ENCODE measurements around the gene DRAM2.
"Not testable (repeated sequence)": the region's sequence is repeated elsewhere in the genome, so short reads cannot be mapped to it uniquely, and the experiment has no call there.

Gene DRAM2

DNA sequence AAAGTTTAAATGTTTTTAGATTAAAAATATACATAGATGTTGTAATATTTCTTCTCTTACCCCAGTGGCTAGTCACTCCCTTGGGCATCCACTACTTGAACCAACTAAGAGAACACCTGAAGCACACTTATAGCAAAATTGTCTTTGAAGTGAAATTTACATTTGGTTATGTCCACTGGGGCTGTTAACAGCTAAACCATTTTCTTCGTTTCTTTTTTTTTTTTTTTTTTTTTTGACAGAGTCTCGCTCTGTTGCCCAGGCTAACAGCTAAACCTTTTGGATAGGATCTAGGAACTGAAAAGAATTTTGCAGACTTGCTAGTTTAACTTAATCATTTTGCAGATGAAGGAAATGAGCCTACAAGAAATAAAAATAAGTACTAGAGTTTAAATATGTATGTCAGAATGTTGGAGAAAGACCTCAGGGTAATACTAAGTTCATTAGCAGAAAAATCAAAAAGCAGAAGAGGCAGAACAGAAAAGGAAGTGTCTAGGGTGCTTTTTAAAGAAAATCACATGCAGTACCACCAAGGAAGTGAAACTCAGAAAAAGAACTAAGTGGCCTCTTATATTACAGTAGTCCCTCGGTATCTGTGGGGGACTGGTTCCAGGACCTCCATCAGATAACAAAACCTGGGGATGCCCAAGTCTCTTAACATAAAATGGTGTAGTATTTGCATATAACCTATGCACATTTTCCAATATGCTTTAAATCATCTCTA, 11.8 kb downstream of the DRAM2 start:
- Mint-ChIP-seq H3K4me3 (peak overlapping the region; percentile 19), H3K4me1 (peaks cover 53% of the 10 kb centered on the region), H3K9me3 (no peaks in the 10 kb centered on the region), H3K27me3 (no peaks in the 10 kb centered on the region), H3K36me3 (ENCODE audit: low read depth) (peaks cover 56% of the 10 kb centered on the region), H3K27ac (peak overlapping the region; percentile 61)
- DNase-seq (no peak), ATAC-seq (peak; percentile 80)

DNA sequence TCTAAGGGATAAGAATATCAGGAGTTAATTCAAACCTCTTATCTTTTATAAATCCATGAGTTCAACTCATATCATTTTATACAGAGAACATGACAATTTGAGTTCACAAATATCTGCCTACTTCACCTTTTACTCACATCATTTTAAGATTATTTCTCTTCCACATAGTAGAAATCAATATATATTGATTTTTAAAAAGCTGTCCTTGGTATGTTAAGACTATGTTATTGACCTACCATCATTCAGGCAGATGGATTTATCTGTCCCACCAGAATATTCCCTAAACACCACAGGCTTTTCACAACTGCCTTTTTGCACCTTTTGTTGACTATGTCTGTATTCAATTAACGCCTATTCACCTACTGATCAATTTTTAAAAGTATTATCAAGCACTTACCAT, 13.5 kb downstream of the DRAM2 start:
- DNase-seq (no peak), ATAC-seq (no peak)
- Mint-ChIP-seq H3K4me1 (peaks cover 43% of the 10 kb centered on the region), H3K9me3 (no peaks in the 10 kb centered on the region), H3K27me3 (no peaks in the 10 kb centered on the region), H3K27ac (no peak overlapping the region), H3K36me3 (ENCODE audit: low read depth) (peaks cover 53% of the 10 kb centered on the region), H3K4me3 (no peak overlapping the region)

DNA sequence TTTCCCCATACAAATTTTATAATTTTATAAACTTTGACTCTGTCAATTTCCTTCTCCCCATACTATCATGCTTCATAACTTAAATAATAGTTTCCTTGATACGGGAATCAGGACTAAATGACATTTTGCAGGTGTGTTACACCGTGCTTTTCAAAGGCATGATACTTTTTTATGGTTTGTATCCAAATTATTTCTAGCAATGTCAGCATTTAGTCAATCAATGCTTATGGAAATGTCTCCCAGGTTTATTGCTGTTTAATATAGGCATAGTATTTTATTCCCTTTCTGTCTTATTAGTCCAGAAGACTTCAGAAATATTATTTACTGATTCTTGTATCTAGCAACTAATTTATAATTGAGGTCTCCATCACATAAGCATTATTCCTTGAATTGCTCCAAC, 23.4 kb downstream of the DRAM2 start:
- DNase-seq = no peak
- peaks cover 19% of the 10 kb centered on the region for H3K36me3 Mint-ChIP-seq (ENCODE audit: low read depth)
- H3K4me1 Mint-ChIP-seq = no peaks in the 10 kb centered on the region
- ATAC-seq = no peak
- H3K4me3 Mint-ChIP-seq = no peak overlapping the region
- H3K9me3 Mint-ChIP-seq = no peaks in the 10 kb centered on the region
- H3K27ac Mint-ChIP-seq = no peak overlapping the region
- no peaks in the 10 kb centered on the region for H3K27me3 Mint-ChIP-seq

DNA sequence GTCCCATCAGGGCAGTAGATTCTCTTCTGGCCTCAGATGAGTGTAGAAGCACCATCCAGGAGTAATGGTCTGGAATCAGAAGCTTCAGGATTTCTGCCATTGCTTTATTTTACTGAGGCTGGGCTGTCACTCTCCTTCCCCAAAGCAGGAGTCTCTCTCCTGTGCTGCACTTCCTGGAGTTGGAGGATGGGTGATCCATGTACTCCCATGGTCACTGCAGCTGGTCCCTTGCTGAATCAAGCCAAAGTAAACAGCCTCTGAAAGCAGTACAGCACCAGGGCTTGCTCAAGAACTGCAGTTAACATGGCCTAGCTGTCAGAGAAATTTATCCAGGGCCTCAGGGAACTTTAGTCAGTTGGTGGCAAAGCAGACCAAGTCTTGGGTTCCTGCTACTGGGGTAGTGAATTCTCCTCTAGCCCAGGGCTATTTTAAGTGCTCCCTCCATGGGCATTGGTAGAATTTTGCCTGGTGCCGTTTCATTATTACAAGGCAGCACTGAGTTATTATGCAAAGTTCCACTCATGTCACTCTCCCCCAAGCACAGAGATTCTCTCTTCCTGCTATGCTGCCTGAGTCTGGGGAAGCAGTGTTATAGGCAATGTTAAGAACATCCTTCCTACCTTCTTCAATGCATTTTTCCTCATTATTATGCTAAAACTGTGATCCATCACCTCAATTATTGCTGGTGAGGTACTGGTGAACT, 29.5 kb downstream of the DRAM2 start:
- Mint-ChIP-seq H3K27ac (no peak overlapping the region), H3K9me3 (peaks cover 11% of the 10 kb centered on the region), H3K27me3 (no peaks in the 10 kb centered on the region), H3K36me3 (ENCODE audit: low read depth) (peaks cover 4% of the 10 kb centered on the region), H3K4me3 (no peak overlapping the region), H3K4me1 (no peaks in the 10 kb centered on the region)
- DNase-seq (no peak), ATAC-seq (no peak)

DNA sequence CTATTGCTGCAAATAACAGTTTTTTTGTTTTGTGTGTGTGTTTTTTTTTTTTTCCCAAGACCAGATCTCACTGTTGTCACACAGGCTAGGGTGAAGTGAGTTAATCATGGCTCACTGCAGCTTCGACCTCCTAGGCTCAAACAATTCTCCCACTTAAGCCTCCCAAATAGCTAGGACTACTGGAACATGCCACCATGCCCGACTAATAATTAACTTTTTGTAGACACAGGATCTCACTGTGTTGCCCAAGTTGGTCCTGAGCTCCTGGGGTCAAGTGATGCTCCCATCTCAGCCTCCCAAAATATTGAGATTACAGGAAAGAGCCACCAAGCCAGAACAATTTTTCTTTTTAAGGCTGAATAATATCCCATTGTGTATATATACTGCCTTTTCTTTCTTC, 34.9 kb downstream of the DRAM2 start:
- Mint-ChIP-seq H3K9me3 (peaks cover 28% of the 10 kb centered on the region), H3K4me1 (no peaks in the 10 kb centered on the region), H3K36me3 (ENCODE audit: low read depth) (peaks cover 4% of the 10 kb centered on the region), H3K4me3 (no peak overlapping the region), H3K27me3 (no peaks in the 10 kb centered on the region), H3K27ac (no peak overlapping the region)
- ATAC-seq (no peak), DNase-seq (no peak)

DNA sequence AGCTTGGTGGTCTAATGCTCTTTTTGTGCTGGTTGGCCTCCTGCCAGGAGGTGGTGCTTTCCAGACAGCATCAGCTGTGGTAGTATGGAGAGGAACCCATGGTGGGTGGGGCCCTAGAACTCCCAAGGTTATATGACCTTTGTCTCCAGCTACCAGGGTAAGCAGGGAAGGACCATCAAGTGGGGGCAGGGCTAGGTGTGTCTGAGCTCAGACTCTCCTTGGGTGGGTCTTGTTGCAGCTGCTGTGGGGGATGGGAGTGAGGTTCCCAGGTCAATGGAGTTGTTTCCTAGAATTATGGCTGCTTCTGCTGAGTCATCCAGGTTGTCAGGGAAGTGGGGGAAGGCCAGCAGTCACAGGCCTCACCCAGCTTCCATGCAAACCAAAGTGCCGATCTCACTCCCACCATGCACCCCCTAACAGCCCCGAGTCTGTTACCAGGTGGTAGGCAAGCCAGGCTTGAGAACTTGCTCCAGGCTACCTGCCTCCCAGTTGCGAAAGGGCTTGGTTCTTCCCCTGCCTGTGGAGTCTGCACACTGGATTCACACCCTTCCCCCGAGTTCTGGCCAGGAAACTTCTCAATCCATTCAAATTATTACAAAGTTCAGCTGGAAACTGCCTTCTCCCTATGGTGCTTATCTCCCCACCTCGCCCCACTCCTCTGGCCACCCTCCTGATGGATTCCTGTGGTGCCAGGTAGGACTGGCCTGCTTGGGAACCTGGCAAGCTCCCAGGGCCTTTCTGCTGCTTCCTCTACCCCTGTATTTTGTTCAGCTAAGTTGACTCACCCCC, 37.8 kb downstream of the DRAM2 start:
- Mint-ChIP-seq H3K4me3 (no peak overlapping the region), H3K36me3 (ENCODE audit: low read depth) (peaks cover 4% of the 10 kb centered on the region), H3K27me3 (no peaks in the 10 kb centered on the region), H3K9me3 (peaks cover 40% of the 10 kb centered on the region), H3K27ac (no peak overlapping the region), H3K4me1 (no peaks in the 10 kb centered on the region)
- no peak for ATAC-seq
- no peak for DNase-seq

DNA sequence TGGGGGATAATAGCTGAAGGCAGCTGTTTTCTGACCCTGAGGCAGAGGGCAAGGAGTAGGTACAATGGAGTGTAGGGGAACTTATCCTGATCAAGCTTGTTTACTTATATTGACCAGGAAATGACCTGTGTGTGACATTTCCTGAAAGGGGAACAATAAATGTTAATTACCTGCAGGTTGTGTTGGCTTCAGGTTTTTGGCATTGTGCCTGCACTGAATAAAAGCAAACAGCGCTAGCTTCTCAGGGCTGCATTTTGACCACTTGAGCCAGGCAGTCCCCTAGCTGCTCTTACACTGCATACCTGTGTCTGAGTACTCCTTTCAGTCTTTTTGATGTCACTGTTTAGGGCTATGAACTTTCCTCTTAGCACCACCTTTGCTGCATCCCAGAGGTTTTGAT, 40.6 kb downstream of the DRAM2 start:
- DNase-seq = no peak
- no peak overlapping the region for H3K4me3 Mint-ChIP-seq
- H3K36me3 Mint-ChIP-seq (ENCODE audit: low read depth) = peaks cover 6% of the 10 kb centered on the region
- peaks cover 47% of the 10 kb centered on the region for H3K9me3 Mint-ChIP-seq
- no peaks in the 10 kb centered on the region for H3K4me1 Mint-ChIP-seq
- H3K27ac Mint-ChIP-seq = no peak overlapping the region
- no peak for ATAC-seq
- H3K27me3 Mint-ChIP-seq = no peaks in the 10 kb centered on the region

DNA sequence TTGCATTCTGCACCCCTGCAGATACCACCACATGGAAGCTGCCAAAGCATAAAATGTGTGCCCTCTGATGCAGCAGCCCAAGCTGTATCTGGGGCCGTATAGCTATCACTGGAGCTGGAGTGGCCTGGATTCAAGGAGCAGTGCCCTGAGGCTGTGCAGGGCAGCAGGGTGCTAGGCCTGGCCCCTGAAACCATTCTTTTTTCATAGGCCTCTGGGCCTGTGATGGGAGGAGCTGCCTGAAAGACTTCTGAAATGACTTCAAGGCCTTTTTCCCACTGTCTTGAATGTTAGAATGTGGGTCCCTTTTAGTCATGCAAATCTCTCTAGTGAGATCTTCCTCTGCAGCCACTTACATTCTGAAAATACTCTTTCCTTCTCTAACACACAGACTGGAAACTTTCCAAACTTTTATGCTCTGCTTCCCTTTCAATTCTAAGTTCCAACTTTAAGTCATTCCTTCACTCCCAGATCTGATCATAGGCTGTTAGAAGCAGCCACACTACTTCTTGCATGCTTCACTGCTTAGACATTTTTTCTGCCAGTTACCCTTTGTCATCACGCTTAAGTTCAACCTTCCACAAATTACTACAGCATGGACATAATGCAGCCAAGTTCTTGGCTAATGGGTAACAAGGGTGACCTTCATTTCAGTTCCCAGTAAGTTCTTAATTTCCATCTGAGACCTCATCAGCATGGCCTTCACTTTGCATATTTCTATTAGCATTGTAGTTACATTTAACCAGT, 42.4 kb downstream of the DRAM2 start:
- DNase-seq (no peak), ATAC-seq (no peak)
- H3K27ac Mint-ChIP-seq = no peak overlapping the region
- H3K27me3 Mint-ChIP-seq = no peaks in the 10 kb centered on the region
- H3K9me3 Mint-ChIP-seq = peaks cover 53% of the 10 kb centered on the region
- no peak overlapping the region for H3K4me3 Mint-ChIP-seq
- no peaks in the 10 kb centered on the region for H3K4me1 Mint-ChIP-seq
- peaks cover 6% of the 10 kb centered on the region for H3K36me3 Mint-ChIP-seq (ENCODE audit: low read depth)

DNA sequence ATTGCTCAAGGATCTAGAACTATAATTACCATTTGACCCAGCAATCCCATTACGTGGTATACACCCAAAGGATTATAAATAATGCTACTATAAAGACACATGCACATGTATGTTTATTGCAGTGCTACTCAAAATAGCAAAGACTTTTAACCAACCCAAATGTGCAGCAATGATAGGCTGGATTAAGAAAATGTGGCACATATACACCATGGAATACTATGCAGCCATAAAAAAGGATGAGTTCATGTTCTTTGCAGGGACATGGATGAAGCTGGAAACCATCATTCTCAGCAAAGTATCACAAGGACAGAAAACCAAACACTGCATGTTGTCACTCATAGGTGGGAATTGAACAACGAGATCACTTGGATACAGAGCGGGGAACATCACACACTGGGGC, 44.5 kb downstream of the DRAM2 start:
- H3K4me1 Mint-ChIP-seq; ATAC-seq; H3K4me3 Mint-ChIP-seq; DNase-seq; H3K27ac Mint-ChIP-seq; H3K27me3 Mint-ChIP-seq; H3K36me3 Mint-ChIP-seq (ENCODE audit: low read depth): not testable (repeated sequence)
- H3K9me3 Mint-ChIP-seq = peaks cover 40% of the 10 kb centered on the region

DNA sequence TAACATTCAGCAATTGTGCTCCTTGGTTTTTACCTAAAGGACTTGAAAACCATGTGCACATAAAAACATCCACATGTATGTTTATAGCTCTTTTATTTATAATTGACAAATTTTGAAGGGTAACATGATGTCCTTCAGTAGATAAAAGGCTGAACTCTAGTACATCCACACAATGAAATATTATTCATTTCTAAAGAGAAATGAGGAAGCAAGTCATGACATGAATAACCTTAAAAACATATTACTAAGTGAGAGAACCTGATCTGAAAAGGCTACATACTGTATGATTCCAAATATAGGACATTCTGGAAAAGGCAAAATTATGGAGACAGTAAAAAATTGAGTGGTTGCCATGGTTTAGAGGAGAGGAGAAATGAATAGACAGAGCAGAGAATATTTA, 50.3 kb downstream of the DRAM2 start:
- no peaks in the 10 kb centered on the region for H3K4me1 Mint-ChIP-seq
- H3K27ac Mint-ChIP-seq = no peak overlapping the region
- ATAC-seq (no peak), DNase-seq (no peak)
- H3K36me3 Mint-ChIP-seq (ENCODE audit: low read depth) = no peaks in the 10 kb centered on the region
- peaks cover 14% of the 10 kb centered on the region for H3K27me3 Mint-ChIP-seq
- no peak overlapping the region for H3K4me3 Mint-ChIP-seq
- peaks cover 8% of the 10 kb centered on the region for H3K9me3 Mint-ChIP-seq

DNA sequence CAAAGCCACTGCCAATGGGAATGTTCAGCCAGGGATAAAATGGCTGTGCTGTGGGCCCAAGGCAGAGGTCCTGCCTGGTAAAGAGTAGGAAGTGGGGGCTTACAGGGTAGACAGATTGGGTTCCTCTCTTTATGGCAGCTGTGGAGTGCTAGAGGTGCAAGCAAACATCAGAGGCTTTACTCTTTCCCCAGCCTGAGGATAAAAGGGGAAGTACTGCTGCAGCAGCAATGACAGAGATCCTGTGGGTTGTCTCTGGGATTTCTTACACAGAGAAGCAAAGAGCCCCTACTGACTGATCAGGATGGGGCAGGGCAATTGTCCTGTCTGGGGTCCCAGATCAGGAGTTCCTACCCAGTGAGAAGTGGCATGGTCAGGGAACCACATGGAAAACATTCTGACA, 54.2 kb downstream of the DRAM2 start:
- H3K4me1 Mint-ChIP-seq = no peaks in the 10 kb centered on the region
- H3K27ac Mint-ChIP-seq = no peak overlapping the region
- H3K9me3 Mint-ChIP-seq = peaks cover 5% of the 10 kb centered on the region
- H3K27me3 Mint-ChIP-seq = peaks cover 23% of the 10 kb centered on the region
- no peak overlapping the region for H3K4me3 Mint-ChIP-seq
- ATAC-seq (no peak), DNase-seq (no peak)
- no peaks in the 10 kb centered on the region for H3K36me3 Mint-ChIP-seq (ENCODE audit: low read depth)

DNA sequence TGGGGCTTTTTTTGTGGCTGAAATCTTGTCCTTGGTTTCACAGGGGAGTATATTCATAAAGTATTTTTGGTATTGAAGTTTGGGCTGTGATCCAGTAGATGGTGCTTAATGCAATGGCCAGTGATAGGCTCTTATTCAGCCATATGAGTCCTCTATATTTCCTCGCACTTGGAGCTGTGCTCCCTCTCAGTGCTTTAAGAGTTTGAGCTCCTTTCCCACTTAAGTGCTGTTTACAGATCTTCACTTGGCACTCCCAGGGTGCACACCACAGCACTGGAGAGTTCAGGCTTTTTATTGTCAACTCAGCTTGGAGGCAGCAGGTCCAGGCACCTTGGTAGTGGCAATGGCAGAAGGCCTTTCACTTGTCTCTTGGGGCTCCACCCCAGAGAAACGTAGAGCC, 54.9 kb downstream of the DRAM2 start:
- no peak for DNase-seq
- Mint-ChIP-seq H3K4me3 (no peak overlapping the region), H3K4me1 (no peaks in the 10 kb centered on the region), H3K27me3 (peaks cover 23% of the 10 kb centered on the region), H3K27ac (no peak overlapping the region), H3K9me3 (peaks cover 6% of the 10 kb centered on the region), H3K36me3 (ENCODE audit: low read depth) (no peaks in the 10 kb centered on the region)
- no peak for ATAC-seq

DNA sequence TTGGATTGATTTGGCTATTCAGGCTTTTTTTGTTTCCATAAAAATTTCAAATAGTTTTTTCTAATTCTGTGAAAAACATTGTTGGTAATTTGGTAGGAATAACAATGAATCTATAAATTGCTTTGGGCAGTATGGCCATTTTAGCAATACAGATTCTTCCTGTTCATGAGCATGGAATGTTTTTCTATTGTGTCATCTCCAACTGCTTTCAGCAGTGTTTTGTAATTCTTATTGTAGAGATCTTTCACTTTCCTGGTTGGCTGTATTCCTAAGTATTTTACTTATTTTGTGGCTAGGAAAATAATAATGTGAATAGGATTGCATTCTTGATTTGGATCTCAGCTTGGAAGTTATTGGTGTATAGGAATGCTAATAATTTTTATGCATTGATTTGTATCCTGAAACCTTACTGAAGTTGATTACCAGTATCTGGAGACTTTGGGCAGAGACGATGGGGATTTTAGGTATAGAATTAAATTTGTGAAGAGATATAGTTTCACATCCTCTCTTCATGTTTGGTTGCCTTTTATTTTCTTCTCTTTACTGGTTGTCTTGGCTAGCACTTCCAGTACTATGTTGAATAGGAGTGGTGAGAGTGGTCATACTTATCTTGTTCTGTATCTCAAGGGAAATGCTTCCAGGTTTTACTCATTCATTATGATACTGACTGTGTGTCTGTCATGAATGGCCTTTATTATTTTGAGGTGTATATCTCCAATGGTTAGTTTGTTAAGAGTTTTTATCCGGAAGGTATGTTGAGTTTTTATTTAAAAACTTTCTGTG, 57.3 kb downstream of the DRAM2 start:
- no peak overlapping the region for H3K4me3 Mint-ChIP-seq
- H3K4me1 Mint-ChIP-seq = no peaks in the 10 kb centered on the region
- DNase-seq (no peak), ATAC-seq (no peak)
- peaks cover 12% of the 10 kb centered on the region for H3K9me3 Mint-ChIP-seq
- peaks cover 14% of the 10 kb centered on the region for H3K27me3 Mint-ChIP-seq
- no peak overlapping the region for H3K27ac Mint-ChIP-seq
- no peaks in the 10 kb centered on the region for H3K36me3 Mint-ChIP-seq (ENCODE audit: low read depth)

DNA sequence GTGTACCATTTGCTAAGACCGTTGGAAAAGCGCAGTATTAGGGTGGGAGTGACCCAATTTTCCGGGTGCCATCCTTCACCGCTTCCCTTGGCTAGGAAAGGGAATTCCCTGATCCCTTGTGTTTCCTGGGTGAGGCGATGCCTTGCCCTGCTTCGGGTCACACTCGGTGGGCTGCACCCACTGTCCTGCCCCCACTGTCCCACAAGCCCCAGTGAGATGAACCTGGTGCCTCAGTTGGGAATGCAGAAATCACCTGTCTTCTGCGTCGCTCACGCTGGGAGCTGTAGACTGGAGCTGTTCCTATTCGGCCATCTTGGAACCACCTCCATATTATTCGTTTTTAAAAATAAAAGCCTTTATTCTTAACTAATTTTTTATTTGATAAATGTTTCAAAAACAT, 60.6 kb downstream of the DRAM2 start:
- not testable (repeated sequence) for H3K36me3 Mint-ChIP-seq (ENCODE audit: low read depth); DNase-seq; H3K4me1 Mint-ChIP-seq; ATAC-seq; H3K4me3 Mint-ChIP-seq; H3K27ac Mint-ChIP-seq
- Mint-ChIP-seq H3K9me3 (peaks cover 12% of the 10 kb centered on the region), H3K27me3 (peaks cover 17% of the 10 kb centered on the region)

Data from activated naive CD8-positive, alpha-beta T cell treated with anti-CD3 and anti-CD28 coated beads, Interleukin-2, amount 50 U/mL, for 24 hours (primary cell).